HCT116 (cell line): Measurements from ENCODE around the gene ADGRG4.

Experiments used
- POLR2AphosphoS5 ChIP-seq: IDR thresholded peaks from 2 replicates; pipeline ENCODE4 v1.6.1; 2011; ENCODE audit warnings: mild to moderate bottlenecking, low read depth, low read length, moderate library complexity
- TF ChIP-seq, protein P1 (sequence below), 3 experiments: fragments of 200-600 bp in 1 of 3; sonication (generic) in 1 of 3; IDR thresholded peaks in 2 of 3; conservative IDR thresholded peaks in 1 of 3; 2 replicates each; pipeline ENCODE4 v1.5.1; 2012 to 2017; ENCODE audit warnings: low read depth in 2 of 3, low read length in 2 of 3, antibody characterized with exemption in 1 of 3, borderline replicate concordance in 1 of 3, control low read depth in 1 of 3, mild to moderate bottlenecking in 1 of 3, mixed read lengths in 1 of 3, mixed run types in 1 of 3, moderate library complexity in 1 of 3; ENCODE audit not compliant: insufficient read depth in 1 of 3

DNA sequence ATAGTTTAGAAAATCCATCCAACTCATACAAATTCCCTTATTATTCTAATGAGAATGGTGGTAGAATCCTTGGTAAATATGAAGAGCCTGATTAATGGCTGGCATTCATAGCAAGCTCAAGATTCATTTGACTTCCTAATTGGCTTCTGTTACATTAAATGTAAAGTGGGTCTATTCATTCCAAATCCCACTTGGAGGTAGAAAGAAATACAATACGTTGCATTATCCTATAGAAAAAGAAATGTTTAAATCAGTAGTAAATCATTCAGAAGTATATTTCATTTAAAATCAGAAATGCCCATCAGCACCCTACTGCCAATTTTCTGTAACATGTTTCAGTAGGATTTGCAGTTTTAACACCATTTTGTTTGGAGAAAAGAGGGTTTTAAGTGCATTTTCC is 6.7 kb downstream of the ADGRG4 start:
- no peak for TF ChIP-seq POLR2AphosphoS5
- TF ChIP-seq, protein P1, sequence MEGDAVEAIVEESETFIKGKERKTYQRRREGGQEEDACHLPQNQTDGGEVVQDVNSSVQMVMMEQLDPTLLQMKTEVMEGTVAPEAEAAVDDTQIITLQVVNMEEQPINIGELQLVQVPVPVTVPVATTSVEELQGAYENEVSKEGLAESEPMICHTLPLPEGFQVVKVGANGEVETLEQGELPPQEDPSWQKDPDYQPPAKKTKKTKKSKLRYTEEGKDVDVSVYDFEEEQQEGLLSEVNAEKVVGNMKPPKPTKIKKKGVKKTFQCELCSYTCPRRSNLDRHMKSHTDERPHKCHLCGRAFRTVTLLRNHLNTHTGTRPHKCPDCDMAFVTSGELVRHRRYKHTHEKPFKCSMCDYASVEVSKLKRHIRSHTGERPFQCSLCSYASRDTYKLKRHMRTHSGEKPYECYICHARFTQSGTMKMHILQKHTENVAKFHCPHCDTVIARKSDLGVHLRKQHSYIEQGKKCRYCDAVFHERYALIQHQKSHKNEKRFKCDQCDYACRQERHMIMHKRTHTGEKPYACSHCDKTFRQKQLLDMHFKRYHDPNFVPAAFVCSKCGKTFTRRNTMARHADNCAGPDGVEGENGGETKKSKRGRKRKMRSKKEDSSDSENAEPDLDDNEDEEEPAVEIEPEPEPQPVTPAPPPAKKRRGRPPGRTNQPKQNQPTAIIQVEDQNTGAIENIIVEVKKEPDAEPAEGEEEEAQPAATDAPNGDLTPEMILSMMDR (IDR thresholded peaks at IDR 0.05 in 2 of 3, conservative IDR thresholded peaks at IDR 0.05 in 1 of 3; ENCODE audit: borderline replicate concordance in 1 of 3, insufficient read depth in 1 of 3, low read depth in 2 of 3, low read length in 2 of 3), result no peak
